G401 (cell line): ENCODE data around the gene SEPTIN5. TPM values are rescaled to one million over a fixed set of nuclear protein-coding genes. Genes with fewer than 3 reads are reported as not detected.
"Not testable (repeated sequence)": the region's sequence is repeated elsewhere in the genome, so short reads cannot be mapped to it uniquely, and the experiment has no call there.

Source experiments
- DNase-seq: peaks from one replicate; pipeline ENCODE4 v3.0.0-alpha.2; 2015; ENCODE audit warnings: low spot score
- in situ Hi-C: cut with HindIII; loops from 2 replicates; pipeline ENCODE4 v1.10.0; 2016; ENCODE audit warnings: low sequenced_read_pairs, mixed read lengths
- total RNA-seq: library from RNA; depleted of rRNA; stranded (reverse); fragments of >200 nt; shearing (Covaris generic); gene quantifications from 2 replicates; pipeline ENCODE4 v1.2.3, GENCODE V29; 2014

Gene SEPTIN5
- total RNA-seq, 1 experiment from 2014 or later = 21.4 TPM

DNA sequence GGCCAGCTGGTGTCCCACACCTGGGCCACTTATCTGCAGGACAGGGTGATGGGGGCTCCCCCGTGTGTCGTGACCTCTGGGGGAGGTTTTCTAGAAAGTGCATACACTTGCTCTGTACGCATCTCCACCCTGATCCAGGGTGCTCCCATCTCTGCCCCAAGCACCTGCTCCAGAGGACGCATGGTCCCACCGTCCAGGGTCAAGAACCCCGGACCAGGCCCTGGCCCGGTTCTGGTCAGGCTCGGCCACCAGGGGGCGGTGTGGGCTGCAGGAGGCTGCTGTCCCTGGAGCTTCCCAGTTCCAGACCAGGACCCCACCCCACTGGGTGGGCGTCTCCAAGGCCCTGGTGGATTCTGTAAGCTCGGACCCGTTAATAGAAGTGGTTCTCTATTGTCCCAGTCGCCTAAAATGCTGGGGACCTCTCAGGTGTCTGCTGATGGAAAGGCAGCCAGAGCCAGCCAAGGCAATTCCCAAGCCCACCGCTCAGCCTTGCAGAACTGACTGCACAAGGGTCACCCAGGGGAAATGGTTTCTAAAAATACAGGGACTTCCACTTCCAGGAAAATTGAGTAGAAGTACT, 34.7 kb upstream of the SEPTIN5 start:
- in situ Hi-C loops = no loop called here

DNA sequence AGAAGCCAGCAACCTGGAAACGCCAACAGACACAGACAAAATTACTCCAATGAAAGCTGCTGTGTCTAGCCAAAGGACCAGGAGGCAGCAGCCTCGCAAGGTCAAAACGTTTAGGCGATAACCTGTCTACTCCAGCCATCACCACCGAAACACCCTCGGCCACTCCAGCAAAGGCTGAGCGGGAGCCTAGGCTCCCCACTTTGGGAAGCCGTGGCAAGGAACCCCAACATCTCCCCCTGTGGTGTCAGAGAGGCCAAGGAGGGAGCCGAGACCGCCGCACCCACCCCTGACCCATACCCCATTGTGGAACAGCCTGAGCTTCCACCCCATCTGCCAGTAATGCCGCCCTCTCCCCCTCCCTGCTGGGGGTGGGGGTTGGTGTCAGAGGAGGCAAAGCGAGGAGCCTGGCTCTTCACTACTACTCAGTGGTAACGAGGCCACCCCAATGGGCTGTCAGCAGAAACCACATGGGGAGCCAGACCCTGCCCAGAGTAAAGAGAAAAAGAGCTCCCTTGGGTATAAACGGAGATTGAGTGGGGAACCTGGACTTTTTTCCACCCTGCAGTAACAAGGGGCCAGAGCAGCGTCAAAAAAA, 33.9 kb upstream of the SEPTIN5 start:
- DNase-seq = no peak
- in situ Hi-C loops = no loop called here

More for the DNA sequence above, 34.7 kb upstream of the SEPTIN5 start:
- no peak for DNase-seq

DNA sequence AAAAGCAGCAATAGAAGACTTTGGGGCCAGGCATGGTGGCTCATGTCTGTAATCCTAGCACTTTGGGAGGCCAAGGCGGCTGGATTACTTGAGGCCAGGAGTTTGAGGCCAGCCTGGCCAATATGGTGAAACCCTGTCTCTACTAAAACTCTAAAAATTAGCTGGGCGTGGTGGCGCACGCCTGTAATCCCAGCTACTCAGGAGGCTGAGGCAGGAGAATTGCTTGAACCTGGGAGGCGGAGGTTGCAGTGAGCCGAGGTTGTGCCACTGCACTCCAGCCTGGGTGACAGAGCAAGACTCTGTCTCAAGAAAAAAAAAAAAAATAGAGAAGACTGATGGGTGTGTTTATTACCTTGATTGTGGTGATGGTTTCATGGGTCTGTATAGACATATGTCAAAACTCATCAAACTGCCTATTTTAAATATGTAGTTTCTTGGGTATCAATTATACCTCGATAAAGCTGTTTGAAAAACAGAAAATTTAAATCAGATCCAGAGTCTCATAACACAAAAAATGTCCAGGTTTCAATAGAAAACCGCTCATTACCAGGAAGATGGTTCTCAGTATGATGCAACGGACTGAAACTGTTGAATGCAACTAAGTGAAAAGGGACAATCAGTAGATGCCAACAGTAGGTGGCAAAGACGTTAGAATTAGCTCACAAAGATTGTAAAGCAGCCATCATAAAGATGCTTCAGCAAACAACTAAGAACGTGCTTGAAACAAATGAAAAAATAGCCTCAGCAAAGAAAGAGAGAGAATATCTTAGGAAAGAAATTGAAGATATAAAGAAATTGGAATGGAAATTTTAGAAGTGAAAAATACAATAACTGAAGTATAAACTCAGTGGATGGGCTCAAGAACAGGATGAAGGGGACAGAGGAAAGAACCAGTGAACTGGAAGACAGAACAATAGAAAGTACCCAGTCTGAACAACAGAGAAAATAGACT, 33.1 kb upstream of the SEPTIN5 start:
- DNase-seq = no peak

DNA sequence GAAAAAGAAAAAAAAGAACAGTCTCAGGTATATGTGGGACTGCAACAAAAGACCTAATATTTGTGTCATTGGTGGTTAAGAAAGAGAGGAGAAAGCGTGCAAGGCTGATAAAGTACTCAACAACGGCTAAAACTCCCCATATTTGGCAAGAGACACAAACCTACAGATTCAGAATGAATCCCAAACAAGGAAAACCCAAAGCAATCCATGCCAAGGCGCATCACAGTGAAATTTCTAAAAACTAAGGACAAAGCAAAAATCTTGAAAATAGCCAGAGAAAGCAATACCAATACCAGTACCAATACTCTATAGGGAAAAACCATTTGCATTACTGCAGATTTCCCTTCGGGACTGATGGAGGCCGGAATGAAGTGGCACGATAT, 32.4 kb upstream of the SEPTIN5 start:
- no peak for DNase-seq
- in situ Hi-C loops = no loop called here

More for the DNA sequence above, 33.1 kb upstream of the SEPTIN5 start:
- in situ Hi-C loops = no loop called here

DNA sequence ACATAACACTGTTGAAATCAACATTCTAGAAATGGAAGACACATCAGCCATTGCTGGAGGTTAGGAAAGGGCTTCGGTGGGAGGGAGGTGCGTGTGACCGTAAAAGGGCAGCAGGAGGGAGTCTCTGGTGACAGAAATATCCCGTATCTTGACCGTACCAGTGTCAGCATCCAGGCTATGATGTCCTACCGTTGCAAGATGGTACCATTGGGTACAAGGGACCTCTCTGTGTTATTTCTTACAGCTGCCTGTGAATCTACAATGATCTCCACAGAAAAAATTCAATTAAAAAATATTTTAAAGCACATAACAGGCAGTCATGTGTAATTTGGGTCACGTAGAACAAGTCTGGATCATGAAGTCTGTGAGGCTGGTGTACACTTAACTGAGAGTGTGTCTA, 27.4 kb upstream of the SEPTIN5 start:
- in situ Hi-C loops = no loop called here
- no peak for DNase-seq

DNA sequence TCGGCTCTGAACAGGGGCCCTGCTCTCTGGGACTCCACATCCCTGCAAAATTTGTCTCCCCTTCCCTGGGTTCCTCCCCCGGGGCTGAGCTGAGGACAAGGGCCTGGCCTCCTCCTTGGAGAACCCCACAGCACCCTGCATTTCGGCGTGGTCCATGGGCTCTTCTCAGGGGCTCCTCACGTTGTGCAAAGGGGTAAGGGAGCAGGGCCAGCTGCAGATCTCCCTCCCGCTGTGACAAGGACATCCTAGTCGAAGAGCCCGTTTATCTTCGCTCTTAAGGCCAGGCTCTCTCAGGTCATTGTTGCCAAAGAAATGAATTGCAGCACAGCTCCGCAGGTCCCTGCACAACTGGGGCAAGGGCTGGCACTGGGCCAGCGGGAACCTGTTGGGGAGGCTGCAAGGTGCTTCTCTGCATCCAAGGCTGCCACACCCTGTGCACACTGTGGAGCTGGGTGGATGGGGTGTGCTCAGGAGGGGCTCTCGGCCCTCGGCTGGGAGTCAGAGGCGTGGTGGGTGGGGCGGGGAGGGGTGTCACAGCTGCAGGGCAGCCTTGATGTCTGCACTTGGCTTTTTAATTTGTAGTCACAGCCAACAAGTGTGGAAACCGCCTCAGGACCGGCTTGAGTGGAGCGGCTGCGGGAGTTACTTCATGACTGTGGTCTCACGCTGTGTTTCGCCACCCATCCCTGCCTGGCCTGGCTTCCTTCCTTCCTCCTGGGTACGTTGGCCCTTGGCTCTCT, 26.6 kb upstream of the SEPTIN5 start:
- in situ Hi-C loops = no loop called here
- DNase-seq = no peak

DNA sequence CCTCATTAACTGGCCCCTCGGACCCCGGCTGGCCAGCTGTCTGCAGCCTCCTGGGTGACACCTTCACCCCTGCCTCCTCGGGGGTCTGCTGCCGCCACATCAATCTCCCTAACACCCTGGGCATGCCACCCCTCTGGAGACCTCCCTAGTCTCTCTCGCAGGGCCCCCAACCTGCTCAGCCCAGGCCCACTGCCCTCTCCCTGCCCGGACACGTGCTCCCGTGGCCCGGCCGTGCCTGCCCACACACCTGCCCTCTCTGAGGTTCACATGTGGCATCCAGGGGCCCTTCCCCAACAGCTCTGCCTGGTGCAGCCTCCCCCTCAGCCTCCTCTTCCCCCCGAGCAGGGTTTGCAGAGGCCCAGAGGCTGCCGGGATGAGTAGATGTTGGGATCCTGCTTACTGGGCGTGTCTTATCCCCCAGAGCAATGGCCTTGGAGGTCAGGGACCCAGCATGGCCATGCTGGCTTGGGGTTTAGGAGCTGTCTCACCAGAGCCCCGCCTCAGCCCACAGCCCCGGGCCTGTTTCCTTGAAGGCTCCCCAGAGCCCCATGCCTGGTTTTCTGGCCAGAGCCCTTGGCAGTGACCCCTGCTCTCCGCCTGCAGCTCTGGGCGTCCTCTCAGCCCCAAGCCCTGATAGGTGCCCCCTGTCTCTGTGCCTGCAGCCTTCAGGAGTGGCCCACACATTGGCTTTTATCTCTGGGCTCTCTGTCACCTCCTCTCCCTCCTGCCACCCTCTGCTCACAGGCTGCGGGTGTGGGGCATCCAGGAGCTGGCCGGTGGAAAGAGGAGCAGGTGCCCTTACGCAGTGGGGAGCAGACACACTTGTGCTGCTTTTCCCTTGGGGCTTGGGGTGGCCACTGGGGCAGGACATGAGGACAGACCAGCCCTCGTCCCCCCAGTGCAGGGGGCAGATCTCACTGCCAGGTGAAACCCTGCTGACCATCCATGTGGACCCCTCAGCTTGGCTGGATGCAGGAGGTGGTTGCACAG, 25.7 kb upstream of the SEPTIN5 start:
- in situ Hi-C loops = no loop called here
- DNase-seq = no peak

DNA sequence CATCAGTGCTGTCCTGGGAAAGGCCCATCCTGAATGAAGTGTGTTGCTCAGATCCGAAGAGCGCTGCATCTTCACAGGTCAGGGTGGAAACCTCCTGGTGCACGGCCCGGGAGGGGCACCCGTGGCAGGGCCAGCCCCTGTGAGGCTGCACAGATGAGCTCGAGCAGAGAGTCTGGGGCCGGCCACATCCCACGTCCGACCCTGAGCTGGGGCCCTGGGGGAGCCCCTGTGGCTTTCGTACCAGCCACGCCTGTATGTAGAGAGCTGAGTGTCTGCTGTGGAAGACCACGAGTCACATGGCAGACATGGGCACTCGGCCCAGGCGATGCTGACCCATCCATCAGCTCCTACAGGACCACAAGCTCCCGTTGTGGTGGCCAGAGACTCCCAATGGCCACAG, 24.9 kb upstream of the SEPTIN5 start:
- DNase-seq = no peak
- in situ Hi-C loops = no loop called here

DNA sequence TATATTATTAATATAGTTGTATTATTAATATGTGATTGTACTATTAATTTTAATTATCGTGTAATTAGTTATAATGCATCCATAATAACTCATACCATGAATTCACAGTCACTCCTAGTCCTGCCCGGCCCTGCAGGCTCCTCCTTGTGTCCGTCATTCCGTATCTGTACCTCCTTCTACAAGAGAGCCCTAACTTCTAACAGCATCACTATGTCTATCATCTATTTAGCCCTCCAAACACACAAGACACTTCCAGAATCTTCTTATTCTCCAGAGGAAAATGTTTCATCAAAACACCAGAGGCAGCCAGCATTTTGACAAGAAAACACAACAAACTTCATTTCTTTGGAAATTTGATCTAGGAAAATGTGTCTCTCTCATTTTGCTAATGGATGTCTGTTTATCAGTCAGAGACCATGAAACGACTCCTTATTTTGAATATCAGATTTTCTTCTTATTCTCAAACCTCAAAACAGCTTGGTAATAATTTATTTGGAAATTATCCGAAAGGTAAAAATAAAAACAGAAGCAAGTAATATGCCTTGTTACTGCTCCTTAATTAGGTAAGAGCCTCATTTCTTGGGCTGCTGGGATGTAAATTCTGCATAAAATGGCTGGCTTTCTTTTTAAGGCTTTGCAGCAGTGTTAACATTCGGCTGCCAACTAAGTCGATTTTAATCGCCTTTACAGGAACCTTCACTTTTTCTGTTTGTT, 23.1 kb upstream of the SEPTIN5 start:
- in situ Hi-C loops = no loop called here
- no peak for DNase-seq

DNA sequence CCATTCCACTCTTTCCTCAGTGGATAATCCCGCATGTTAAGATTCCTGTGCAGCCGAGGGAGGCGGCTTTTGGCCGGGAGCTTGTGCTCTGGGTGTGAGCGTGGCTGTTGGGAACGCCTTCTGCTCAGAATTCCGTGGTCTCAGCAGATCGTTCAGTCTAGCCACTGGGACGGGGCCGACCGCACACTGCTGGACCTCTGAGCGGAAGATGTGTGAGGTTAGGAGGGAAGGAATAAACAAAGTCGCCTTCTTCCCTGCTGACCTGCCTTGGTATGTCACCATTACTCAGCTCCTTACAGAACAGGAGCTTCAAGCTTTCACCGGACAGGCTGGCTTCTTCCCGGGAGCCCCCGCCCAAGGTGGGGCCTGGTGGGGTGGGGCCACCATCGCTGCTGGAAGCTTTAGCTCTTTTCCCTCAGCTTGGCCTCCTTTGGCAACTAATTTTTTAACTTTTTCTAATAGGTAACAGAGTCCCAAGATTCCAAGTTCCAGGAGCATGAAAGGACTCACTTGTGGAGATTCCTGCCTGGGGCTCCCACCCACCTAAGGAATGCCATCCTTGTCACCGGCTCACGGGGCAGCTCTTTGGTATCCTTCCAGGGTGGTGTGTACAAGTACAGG, 22.5 kb upstream of the SEPTIN5 start:
- in situ Hi-C loops = no loop called here
- no peak for DNase-seq

DNA sequence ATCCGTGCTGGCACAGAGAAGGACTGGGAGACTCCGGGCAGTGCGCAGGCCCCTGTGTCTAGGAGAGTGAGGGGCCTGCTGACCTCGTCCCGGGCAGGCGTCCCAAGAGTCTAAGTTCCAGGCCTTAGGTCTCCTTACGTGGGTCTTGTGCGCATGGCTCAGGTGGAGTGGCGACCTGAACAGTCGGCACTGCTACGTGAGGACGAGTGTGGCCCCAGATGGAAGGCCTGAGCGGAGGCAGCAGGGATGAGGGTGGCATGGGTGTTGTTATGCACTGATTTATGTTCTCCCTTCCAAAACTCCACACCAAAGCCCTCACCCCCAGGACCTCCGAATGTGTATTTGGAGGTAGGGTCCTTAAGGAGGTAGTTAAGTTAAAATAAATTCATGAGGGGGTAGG, 20.7 kb upstream of the SEPTIN5 start:
- in situ Hi-C loops = no loop called here
- DNase-seq = no peak

DNA sequence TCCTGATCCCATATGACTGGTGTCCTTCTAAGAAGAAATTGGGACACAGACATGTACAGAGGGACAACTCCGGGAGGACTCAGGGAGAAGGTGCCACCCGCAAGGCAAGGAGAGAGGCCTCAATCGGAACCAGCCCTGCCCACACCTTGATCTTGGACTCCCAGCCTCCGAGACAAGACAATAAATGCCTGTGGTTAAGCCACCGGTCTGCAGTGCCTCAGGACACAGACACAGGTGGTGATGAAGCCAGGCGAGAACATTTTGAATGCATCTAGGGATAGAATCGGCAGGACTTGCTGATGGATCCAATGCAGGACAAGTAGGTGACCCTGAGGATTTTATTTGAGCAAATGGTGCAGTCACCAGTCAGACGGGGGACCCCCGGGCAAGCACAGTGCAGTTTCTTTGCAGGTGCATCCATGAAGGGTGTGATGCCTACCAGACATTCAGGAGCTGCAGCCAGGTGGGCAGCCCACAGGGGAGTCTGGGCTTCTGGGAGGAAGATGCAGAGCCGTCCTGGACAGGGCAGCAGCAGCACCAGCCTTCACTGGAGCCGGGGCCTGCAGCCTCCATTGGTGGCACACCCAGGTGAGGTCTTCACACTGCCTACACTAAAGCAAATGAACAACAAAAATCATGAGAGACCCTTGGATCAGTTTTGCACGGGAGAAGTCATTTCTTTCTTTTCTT, 20.2 kb upstream of the SEPTIN5 start:
- DNase-seq = no peak

DNA sequence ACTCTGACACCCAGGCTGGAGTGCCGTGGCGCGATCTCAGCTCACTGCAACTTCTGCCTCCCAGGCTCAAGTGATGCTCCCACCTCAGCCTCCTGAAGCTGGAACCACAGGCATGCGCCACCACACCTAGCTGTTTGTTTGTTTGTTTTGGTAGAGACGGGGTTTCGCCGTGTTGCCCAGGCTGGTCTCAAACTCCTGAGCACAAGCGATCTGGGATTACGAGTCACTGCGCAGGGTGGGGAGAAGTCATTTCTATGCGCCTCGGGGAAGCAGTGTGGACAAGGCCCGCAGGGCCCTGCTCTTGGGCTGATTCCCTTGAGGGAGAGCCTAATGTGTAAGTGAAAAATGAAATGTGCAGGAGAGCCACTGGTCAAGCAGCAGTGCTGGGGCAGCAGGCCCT, 19.6 kb upstream of the SEPTIN5 start:
- DNase-seq = no peak
- in situ Hi-C loops = no loop called here

More for the DNA sequence above, 20.2 kb upstream of the SEPTIN5 start:
- in situ Hi-C loops = no loop called here

DNA sequence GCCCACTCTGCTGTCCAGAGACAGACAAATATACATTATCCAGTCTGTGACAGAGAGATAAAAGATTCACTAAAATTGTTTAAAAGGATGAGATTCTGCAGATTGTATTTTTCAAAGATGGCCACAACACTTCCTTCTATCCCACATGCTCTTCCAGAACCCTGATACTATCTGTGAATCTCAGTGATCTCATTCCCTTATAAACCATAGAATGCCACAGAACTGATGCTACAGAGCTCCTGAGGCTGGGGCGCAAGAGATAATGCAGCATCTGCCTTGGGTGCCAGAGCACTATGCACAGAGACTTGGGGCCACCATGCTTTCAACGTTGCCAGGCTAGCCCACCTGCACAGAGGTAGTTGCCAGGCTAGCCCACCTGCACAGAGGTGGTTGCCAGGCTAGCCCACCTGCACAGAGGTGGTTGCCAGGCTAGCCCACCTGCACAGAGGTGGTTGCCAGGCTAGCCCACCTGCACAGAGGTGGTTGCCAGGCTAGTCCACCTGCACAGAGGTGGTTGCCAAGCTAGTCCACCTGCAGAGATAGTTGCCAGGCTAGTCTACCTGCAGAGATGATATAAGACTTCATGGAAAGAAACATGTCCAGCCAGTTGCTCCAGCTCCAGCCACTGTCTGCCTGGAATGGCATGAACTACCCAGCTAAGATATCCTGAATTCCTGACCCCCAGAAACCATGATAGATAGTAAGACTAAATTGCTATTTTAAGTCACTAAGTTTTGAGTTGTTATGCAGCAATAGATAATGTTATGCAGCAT, 17.6 kb upstream of the SEPTIN5 start:
- in situ Hi-C loops = no loop called here
- DNase-seq = no peak

DNA sequence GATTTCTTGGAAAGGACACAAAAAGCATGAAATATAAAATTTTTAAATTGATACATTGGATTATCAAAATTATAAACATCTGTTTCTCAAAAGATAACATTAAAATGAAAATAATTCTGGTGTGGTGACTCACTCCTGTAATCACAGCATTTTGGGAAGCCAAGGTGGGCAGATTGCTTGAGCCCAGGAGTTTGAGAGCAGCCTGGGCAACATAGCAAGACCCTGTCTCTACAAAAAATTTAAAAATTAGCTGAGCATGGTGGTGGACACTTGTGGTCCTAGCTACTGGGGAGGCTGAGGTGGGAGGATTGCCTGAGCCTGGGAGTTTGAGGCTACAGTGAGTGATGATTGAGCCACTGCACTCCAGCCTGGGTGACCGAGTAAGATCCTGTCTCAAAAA, 16.4 kb upstream of the SEPTIN5 start:
- DNase-seq, in situ Hi-C loops: not testable (repeated sequence)

DNA sequence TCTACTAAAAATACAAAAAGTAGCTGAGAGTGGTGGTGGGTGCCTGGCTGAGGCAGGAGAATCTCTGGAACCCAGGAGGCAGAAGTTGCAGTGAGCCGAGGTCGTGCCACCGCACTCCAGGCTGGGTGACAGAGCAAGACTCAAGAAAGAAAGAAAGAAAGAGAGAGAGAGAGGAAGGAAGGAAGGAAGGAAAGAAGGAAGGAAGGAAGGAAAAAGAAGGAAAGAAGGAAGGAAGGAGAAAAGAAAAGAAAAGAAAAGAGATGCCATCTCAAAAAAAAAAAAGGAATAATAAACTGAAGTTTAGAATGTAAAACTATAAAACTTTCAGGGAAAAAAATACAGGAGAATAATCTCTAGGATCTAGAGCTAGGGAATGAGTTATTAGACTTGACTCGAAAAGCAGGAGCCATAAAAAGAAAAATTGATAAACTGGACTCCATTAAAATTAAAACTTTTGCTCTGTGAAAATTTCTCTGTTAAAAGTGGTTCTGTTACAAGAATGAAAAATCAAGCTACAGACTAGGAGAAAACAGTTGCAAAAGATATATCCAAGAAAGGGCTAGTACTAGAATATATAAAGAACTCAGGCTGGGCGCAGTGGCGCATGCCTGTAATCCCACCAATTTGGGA, 13.4 kb upstream of the SEPTIN5 start:
- in situ Hi-C loops = no loop called here
- no peak for DNase-seq
